ENCODE results near the gene PET100.

- TF ChIP-seq CTCF (optimal IDR thresholded peaks at IDR 0.05 in 1 of 3, IDR thresholded peaks at IDR 0.05 in 1 of 3, conservative IDR thresholded peaks at IDR 0.05 in 1 of 3; ENCODE audit: extremely low read depth in 1 of 3, insufficient read depth in 2 of 3, low read length in 3 of 3), result no peak
- no peak for TF ChIP-seq EZH2 (IDR thresholded peaks at IDR 0.05; ENCODE audit: low read length)
Observed at GRCh38 chr19:7669641-7670040, 40.0 kb downstream of the PET100 start.
